Nephron progenitor cell (in vitro differentiated cells): Measurements from ENCODE around the gene UPP1.

Experiments
- DNase-seq: peaks from one replicate; pipeline ENCODE4 v3.0.0; 2021
- H3K27ac Mint-ChIP-seq: 2 replicates; pipeline ENCODE4 v1.8.0; 2021; ENCODE audit warnings: mild to moderate bottlenecking, moderate library complexity, mixed read lengths
- H3K27me3 Mint-ChIP-seq: 2 replicates; pipeline ENCODE4 v1.8.0; 2021; ENCODE audit warnings: mild to moderate bottlenecking, low read depth, mixed read lengths; ENCODE audit not compliant: poor library complexity
- H3K36me3 Mint-ChIP-seq: 2 replicates; pipeline ENCODE4 v1.8.0; 2021; ENCODE audit warnings: low read depth, mixed read lengths
- H3K4me1 Mint-ChIP-seq: 2 replicates; pipeline ENCODE4 v1.8.0; 2021; ENCODE audit warnings: mixed read lengths
- H3K4me3 Mint-ChIP-seq: 2 replicates; pipeline ENCODE4 v1.8.0; 2021; ENCODE audit warnings: mild to moderate bottlenecking, moderate library complexity, mixed read lengths
- H3K9me3 Mint-ChIP-seq: 2 replicates; pipeline ENCODE4 v1.8.0; 2021; ENCODE audit warnings: mild to moderate bottlenecking, moderate library complexity, mixed read lengths
- TF ChIP-seq, protein P1 (sequence below): fragments of 200-600 bp; sonication (generic); IDR thresholded peaks from 2 replicates; pipeline ENCODE4 v1.5.0; 2021; ENCODE audit warnings: antibody characterized with exemption

The UPP1 gene

DNA sequence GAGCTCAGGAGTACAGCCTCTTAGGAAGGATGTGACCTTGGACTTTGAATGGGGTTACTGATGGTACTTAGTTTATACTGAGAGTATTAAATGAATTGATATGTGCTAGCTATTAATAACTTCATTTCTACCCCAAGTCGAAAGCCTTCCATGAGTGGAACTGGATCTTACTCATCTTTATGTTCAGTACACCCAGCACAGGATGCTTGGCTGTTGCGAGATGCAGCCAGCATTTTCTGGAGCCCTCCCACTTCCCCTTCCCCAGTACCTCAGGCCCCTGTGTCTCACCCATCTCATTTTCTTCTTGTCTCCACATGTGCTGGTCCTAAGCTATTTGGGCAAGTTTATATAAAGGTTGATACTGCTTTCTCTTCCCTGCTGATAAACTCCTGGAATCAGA, 7.2 kb downstream of the UPP1 start:
- no peak for DNase-seq
- Mint-ChIP-seq H3K27me3 (no peaks in the 10 kb centered on the region), H3K4me3 (no peak overlapping the region), H3K36me3 (peaks cover 24% of the 10 kb centered on the region), H3K27ac (no peak overlapping the region), H3K9me3 (no peaks in the 10 kb centered on the region), H3K4me1 (peaks cover 41% of the 10 kb centered on the region)
- TF ChIP-seq, protein P1, sequence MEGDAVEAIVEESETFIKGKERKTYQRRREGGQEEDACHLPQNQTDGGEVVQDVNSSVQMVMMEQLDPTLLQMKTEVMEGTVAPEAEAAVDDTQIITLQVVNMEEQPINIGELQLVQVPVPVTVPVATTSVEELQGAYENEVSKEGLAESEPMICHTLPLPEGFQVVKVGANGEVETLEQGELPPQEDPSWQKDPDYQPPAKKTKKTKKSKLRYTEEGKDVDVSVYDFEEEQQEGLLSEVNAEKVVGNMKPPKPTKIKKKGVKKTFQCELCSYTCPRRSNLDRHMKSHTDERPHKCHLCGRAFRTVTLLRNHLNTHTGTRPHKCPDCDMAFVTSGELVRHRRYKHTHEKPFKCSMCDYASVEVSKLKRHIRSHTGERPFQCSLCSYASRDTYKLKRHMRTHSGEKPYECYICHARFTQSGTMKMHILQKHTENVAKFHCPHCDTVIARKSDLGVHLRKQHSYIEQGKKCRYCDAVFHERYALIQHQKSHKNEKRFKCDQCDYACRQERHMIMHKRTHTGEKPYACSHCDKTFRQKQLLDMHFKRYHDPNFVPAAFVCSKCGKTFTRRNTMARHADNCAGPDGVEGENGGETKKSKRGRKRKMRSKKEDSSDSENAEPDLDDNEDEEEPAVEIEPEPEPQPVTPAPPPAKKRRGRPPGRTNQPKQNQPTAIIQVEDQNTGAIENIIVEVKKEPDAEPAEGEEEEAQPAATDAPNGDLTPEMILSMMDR, result no peak

DNA sequence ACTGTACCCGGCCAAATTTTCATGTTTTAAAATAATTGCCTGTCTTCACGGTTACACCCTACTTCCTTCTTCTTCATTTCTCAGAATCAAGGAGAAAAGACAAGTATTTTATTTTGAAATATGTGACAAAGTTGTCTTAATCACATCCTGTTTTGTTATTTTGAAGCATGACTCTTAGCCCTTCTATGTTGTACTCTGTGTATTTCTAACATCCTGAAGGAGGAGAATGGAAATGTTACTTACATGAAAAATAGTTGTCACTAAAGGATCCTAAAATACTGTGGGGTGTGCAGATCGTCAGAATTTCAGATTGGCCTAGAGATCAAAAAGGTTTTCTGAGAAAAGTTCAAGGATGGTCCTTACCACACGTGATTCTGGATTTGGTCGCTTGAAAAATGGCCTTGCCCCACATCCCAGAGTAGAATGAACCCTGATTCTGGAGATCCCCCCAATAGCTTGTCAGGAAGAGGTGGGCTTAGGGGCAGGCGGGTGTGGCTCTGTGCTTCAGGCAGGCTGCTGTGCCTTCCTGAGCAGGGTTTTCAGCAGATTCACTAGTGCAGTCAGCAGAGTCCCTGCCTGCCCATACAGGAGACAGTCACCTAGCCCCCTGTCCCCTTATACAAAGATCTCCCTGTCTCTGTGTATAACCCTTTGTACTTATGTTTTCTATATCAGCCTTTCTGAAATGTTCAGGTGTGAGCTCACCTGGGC, 8.6 kb downstream of the UPP1 start:
- H3K9me3 Mint-ChIP-seq, result no peaks in the 10 kb centered on the region
- H3K36me3 Mint-ChIP-seq, result peaks cover 23% of the 10 kb centered on the region
- no peaks in the 10 kb centered on the region for H3K27me3 Mint-ChIP-seq
- TF ChIP-seq, protein P1, result no peak
- peaks cover 27% of the 10 kb centered on the region for H3K4me1 Mint-ChIP-seq
- no peak overlapping the region for H3K27ac Mint-ChIP-seq
- no peak for DNase-seq
- H3K4me3 Mint-ChIP-seq, result no peak overlapping the region

DNA sequence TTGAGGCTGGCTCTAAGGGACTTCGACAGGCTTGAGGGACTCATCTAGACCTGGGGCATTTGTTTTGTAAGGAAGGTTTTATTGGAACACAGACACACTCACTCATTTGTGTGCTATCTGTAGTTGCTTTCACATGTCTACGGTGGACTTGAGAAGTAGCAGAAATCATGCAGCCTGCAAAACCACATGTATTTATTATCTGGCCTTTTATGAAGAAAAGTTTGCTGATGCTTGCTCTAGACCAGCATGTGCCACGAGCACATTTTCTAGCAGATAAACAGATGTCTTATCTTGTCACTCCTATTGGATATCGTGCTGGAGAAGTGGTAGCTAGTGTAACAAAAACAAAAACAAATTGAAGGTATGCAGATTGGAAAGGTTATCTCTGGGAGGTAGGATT, 9.8 kb downstream of the UPP1 start:
- H3K4me1 Mint-ChIP-seq, result peaks cover 15% of the 10 kb centered on the region
- DNase-seq, result no peak
- no peaks in the 10 kb centered on the region for H3K9me3 Mint-ChIP-seq
- H3K4me3 Mint-ChIP-seq, result no peak overlapping the region
- H3K27ac Mint-ChIP-seq, result no peak overlapping the region
- H3K27me3 Mint-ChIP-seq, result no peaks in the 10 kb centered on the region
- TF ChIP-seq, protein P1, result no peak
- peaks cover 34% of the 10 kb centered on the region for H3K36me3 Mint-ChIP-seq

DNA sequence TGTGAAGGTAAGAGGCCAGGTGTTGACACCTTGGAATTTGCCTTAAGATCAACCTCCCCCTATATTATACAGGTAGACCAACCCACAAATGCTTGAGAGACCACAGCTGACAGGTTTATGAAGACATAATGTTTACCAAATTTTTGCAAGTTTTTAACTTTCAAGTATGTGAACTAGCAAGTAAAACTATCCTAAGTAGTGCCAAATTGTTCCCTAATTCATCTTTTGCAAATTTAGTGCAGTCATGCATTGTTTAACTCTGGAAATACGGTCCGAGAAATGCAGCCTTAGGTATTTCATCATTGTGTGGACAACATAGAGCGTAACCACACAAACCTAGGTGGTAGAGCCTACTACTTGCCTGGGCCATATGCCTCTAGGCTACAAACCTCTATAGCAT, 10.7 kb downstream of the UPP1 start:
- H3K27ac Mint-ChIP-seq, result no peak overlapping the region
- H3K9me3 Mint-ChIP-seq, result no peaks in the 10 kb centered on the region
- no peaks in the 10 kb centered on the region for H3K27me3 Mint-ChIP-seq
- peaks cover 8% of the 10 kb centered on the region for H3K4me1 Mint-ChIP-seq
- no peak overlapping the region for H3K4me3 Mint-ChIP-seq
- peaks cover 36% of the 10 kb centered on the region for H3K36me3 Mint-ChIP-seq
- DNase-seq, result no peak
- TF ChIP-seq, protein P1, result no peak

DNA sequence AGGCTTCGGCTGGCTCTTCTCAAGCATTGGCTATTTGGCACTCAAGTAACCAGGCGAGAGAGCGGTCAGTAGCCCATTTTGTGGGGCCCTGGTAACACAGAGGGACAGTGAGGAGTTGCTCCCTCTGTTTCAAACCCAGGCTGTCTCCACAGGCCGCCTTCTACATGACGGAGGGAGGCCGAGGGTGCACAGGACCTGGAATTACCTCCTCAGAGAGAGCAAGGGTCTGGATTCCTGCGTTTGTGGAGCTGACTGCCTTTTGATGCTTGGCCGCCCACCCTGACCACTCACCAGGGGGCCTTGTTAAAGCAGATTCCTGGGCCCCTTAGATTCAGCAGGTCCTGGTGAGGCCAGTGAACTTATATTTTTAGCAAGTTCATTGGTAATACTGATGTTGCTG, 12.3 kb downstream of the UPP1 start:
- no peak for DNase-seq
- TF ChIP-seq, protein P1, result no peak
- no peaks in the 10 kb centered on the region for H3K4me1 Mint-ChIP-seq
- no peaks in the 10 kb centered on the region for H3K27me3 Mint-ChIP-seq
- peaks cover 40% of the 10 kb centered on the region for H3K36me3 Mint-ChIP-seq
- no peak overlapping the region for H3K4me3 Mint-ChIP-seq
- H3K9me3 Mint-ChIP-seq, result no peaks in the 10 kb centered on the region
- H3K27ac Mint-ChIP-seq, result no peak overlapping the region

DNA sequence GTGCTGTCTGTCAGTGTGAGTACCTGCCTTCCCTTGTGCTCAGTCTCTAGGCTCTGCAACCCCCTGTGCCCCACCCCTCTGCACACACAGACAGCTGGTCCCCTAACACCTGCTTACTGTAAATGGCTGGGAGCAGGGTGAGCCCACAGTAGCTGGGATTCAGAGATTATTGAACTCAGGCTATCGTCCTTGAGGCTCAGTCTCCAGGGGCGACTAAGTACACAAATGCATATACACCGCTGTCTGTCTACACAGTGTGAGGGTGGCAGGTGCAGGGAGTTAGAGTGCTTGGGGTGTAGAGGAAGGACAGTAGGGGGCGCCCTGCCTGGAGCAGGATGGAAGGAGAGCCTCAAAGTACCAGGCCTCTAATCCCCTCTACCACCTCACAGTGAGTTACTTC, 12.9 kb downstream of the UPP1 start:
- no peak overlapping the region for H3K27ac Mint-ChIP-seq

More for the DNA sequence above, 12.9 kb downstream of the UPP1 start:
- Mint-ChIP-seq H3K27me3 (no peaks in the 10 kb centered on the region), H3K36me3 (peaks cover 45% of the 10 kb centered on the region), H3K9me3 (no peaks in the 10 kb centered on the region), H3K4me3 (no peak overlapping the region), H3K4me1 (no peaks in the 10 kb centered on the region)
- no peak for DNase-seq
- TF ChIP-seq, protein P1, result no peak
